HG03103 (cell line): ENCODE results near the gene CYLC2.

Experiments used
- ATAC-seq: cut with Tn5 transposase; IDR thresholded peaks from one replicate; pipeline ENCODE4 v1.9.1; 2021; ENCODE audit warnings: low read depth; ENCODE audit not compliant: unreplicated experiment

CYLC2 gene

GRCh38 chr9:102995033-102995432 is at the start of gene CYLC2:
Gene CYLC2 (plus strand): TSS chr9:102995333. CDS start chr9:102995381, 48 bp downstream.
- no peak for ATAC-seq

- no peak for ATAC-seq
These were observed 44.8 kb upstream of the CYLC2 start for GRCh38 chr9:102950346-102950745.

GRCh38 chr9:102966999-102967398 is 28.1 kb upstream of the CYLC2 start:
- ATAC-seq, result no peak

GRCh38 chr9:102967979-102968378 is 27.2 kb upstream of the CYLC2 start:
- no peak for ATAC-seq

- ATAC-seq, result no peak
These were observed 22.4 kb upstream of the CYLC2 start for GRCh38 chr9:102972780-102973179.

GRCh38 chr9:102974530-102974929 is 20.6 kb upstream of the CYLC2 start:
- ATAC-seq, result no peak

- no peak for ATAC-seq
These were observed 19.9 kb upstream of the CYLC2 start for GRCh38 chr9:102975251-102975650.

GRCh38 chr9:102985162-102985895 is 9.8 kb upstream of the CYLC2 start:
- no peak for ATAC-seq

GRCh38 chr9:102986425-102986824 is 8.7 kb upstream of the CYLC2 start:
- no peak for ATAC-seq

GRCh38 chr9:103003689-103004088 is 8.6 kb downstream of the CYLC2 start:
- no peak for ATAC-seq

- ATAC-seq, result no peak
These were observed 19.1 kb downstream of the CYLC2 start for GRCh38 chr9:103014242-103014641.

GRCh38 chr9:103025796-103026195 is 30.7 kb downstream of the CYLC2 start:
- no peak for ATAC-seq

GRCh38 chr9:103037508-103038477 is 42.7 kb downstream of the CYLC2 start:
- ATAC-seq, result no peak

- ATAC-seq, result no peak
These were observed 46.8 kb downstream of the CYLC2 start for GRCh38 chr9:103041961-103042360.
